GM19324 (cell line): ENCODE measurements around the gene CTNNB1.

Source experiments
- ATAC-seq: cut with Tn5 transposase; IDR thresholded peaks from one replicate; pipeline ENCODE4 v1.9.1; 2021; ENCODE audit warnings: mild to moderate bottlenecking, moderate library complexity; ENCODE audit not compliant: unreplicated experiment, low FRiP score

The CTNNB1 gene

GRCh38 chr3:41190509-41191284, 8.6 kb upstream of the CTNNB1 start:
- no peak for ATAC-seq

- no peak for ATAC-seq
These were observed 6.4 kb upstream of the CTNNB1 start for GRCh38 chr3:41192885-41193284.

- no peak for ATAC-seq
These were observed 5.3 kb upstream of the CTNNB1 start for GRCh38 chr3:41193794-41194539.

GRCh38 chr3:41194701-41195100, 4.6 kb upstream of the CTNNB1 start:
- no peak for ATAC-seq

- ATAC-seq: no peak
These were observed 3.4 kb upstream of the CTNNB1 start for GRCh38 chr3:41195946-41196345.

GRCh38 chr3:41196499-41197410, 2.5 kb upstream of the CTNNB1 start:
- no peak for ATAC-seq

GRCh38 chr3:41198046-41198445, 1.3 kb upstream of the CTNNB1 start:
- no peak for ATAC-seq

GRCh38 chr3:41198526-41198925, 779 bp upstream of the CTNNB1 start:
- ATAC-seq: no peak

- peak; percentile 12 for ATAC-seq
These were observed 762 bp downstream of the CTNNB1 start for GRCh38 chr3:41199866-41200668.

- no peak for ATAC-seq
These were observed 1.3 kb downstream of the CTNNB1 start for GRCh38 chr3:41200669-41201021.

GRCh38 chr3:41202075-41202833, 2.9 kb downstream of the CTNNB1 start:
- no peak for ATAC-seq

- ATAC-seq: no peak
These were observed 3.6 kb downstream of the CTNNB1 start for GRCh38 chr3:41202834-41203345.

GRCh38 chr3:41204369-41204768, 5.1 kb downstream of the CTNNB1 start:
- no peak for ATAC-seq

GRCh38 chr3:41205591-41205990, 6.3 kb downstream of the CTNNB1 start:
- no peak for ATAC-seq

- no peak for ATAC-seq
These were observed 8.1 kb downstream of the CTNNB1 start for GRCh38 chr3:41207355-41207754.

GRCh38 chr3:41208507-41209220, 9.4 kb downstream of the CTNNB1 start:
- no peak for ATAC-seq

- ATAC-seq: no peak
These were observed 10.3 kb downstream of the CTNNB1 start for GRCh38 chr3:41209646-41210045.

- no peak for ATAC-seq
These were observed 11.7 kb downstream of the CTNNB1 start for GRCh38 chr3:41210966-41211365.

- no peak for ATAC-seq
These were observed 12.8 kb downstream of the CTNNB1 start for GRCh38 chr3:41212088-41212487.
